Measurements from ENCODE around the gene KCNJ6.

The KCNJ6 gene

GRCh38 chr21:37909936-37910335 lies 6.3 kb downstream of the KCNJ6 start:
- no peak for TF ChIP-seq ZNF70 (CRISPR knock-in tag; IDR thresholded peaks at IDR 0.05)
- TF ChIP-seq TOX (CRISPR knock-in tag; IDR thresholded peaks at IDR 0.05; ENCODE audit: borderline replicate concordance), result no peak
- no peak for TF ChIP-seq CSDC2 (CRISPR knock-in tag; IDR thresholded peaks at IDR 0.05)
- no peak for TF ChIP-seq CREB5 (CRISPR knock-in tag; IDR thresholded peaks at IDR 0.05; ENCODE audit: low read depth)
- TF ChIP-seq ZNF565 (CRISPR knock-in tag; conservative IDR thresholded peaks at IDR 0.05; ENCODE audit: low read depth), result no peak
- no peak for ATAC-seq

GRCh38 chr21:37908691-37909090 lies 7.6 kb downstream of the KCNJ6 start:
- ATAC-seq, result no peak
- TF ChIP-seq ISL1 (CRISPR knock-in tag; IDR thresholded peaks at IDR 0.05) (no peak), CSRNP3 (CRISPR knock-in tag; IDR thresholded peaks at IDR 0.05) (no peak), OSR1 (CRISPR knock-in tag; IDR thresholded peaks at IDR 0.05) (no peak)

GRCh38 chr21:37907076-37907475 lies 9.2 kb downstream of the KCNJ6 start:
- no peak for TF ChIP-seq BACH2 (CRISPR knock-in tag; IDR thresholded peaks at IDR 0.05; ENCODE audit: borderline replicate concordance)
- TF ChIP-seq TOX (CRISPR knock-in tag; IDR thresholded peaks at IDR 0.05; ENCODE audit: borderline replicate concordance), result no peak
- TF ChIP-seq ZC3H10 (CRISPR knock-in tag; IDR thresholded peaks at IDR 0.05), result no peak
- no peak for TF ChIP-seq POU6F1 (CRISPR knock-in tag; IDR thresholded peaks at IDR 0.05; ENCODE audit: borderline replicate concordance, low read depth)
- no peak for ATAC-seq

- no peak for ATAC-seq
Observed at GRCh38 chr21:37905291-37905690, 11.0 kb downstream of the KCNJ6 start.

GRCh38 chr21:37904856-37905255 lies 11.4 kb downstream of the KCNJ6 start:
- ATAC-seq, result no peak
- no peak for TF ChIP-seq ZFP30 (CRISPR knock-in tag; IDR thresholded peaks at IDR 0.05)
- no peak for TF ChIP-seq GLIS3 (CRISPR knock-in tag; IDR thresholded peaks at IDR 0.05)
- no peak for TF ChIP-seq TOX (CRISPR knock-in tag; IDR thresholded peaks at IDR 0.05; ENCODE audit: borderline replicate concordance)
- no peak for TF ChIP-seq ZNF565 (CRISPR knock-in tag; conservative IDR thresholded peaks at IDR 0.05; ENCODE audit: low read depth)
- TF ChIP-seq TCF4 (CRISPR knock-in tag; IDR thresholded peaks at IDR 0.05; ENCODE audit: borderline replicate concordance), result no peak
- TF ChIP-seq CREB5 (CRISPR knock-in tag; IDR thresholded peaks at IDR 0.05; ENCODE audit: low read depth), result no peak
- no peak for TF ChIP-seq BACH2 (CRISPR knock-in tag; IDR thresholded peaks at IDR 0.05; ENCODE audit: borderline replicate concordance)
- TF ChIP-seq OSR1 (CRISPR knock-in tag; IDR thresholded peaks at IDR 0.05), result no peak
- no peak for TF ChIP-seq RARB (CRISPR knock-in tag; IDR thresholded peaks at IDR 0.05)
- no peak for TF ChIP-seq CSRNP3 (CRISPR knock-in tag; IDR thresholded peaks at IDR 0.05)
- TF ChIP-seq ARNTL (CRISPR knock-in tag; IDR thresholded peaks at IDR 0.05; ENCODE audit: borderline replicate concordance, low read depth), result no peak
- no peak for TF ChIP-seq ZNF8 (CRISPR knock-in tag; IDR thresholded peaks at IDR 0.05)
- TF ChIP-seq ISL1 (CRISPR knock-in tag; IDR thresholded peaks at IDR 0.05), result no peak
- TF ChIP-seq TSHZ2 (CRISPR knock-in tag; IDR thresholded peaks at IDR 0.05), result no peak
- TF ChIP-seq ZC3H10 (CRISPR knock-in tag; IDR thresholded peaks at IDR 0.05), result no peak
- no peak for TF ChIP-seq PATZ1 (CRISPR knock-in tag; IDR thresholded peaks at IDR 0.05; ENCODE audit: borderline replicate concordance)
- TF ChIP-seq CSDC2 (CRISPR knock-in tag; IDR thresholded peaks at IDR 0.05), result no peak
- no peak for TF ChIP-seq POU6F1 (CRISPR knock-in tag; IDR thresholded peaks at IDR 0.05; ENCODE audit: borderline replicate concordance, low read depth)

More at GRCh38 chr21:37905291-37905690, 11.0 kb downstream of the KCNJ6 start:
- TF ChIP-seq ZNF70 (CRISPR knock-in tag; IDR thresholded peaks at IDR 0.05), result no peak
- no peak for TF ChIP-seq ESRRG (CRISPR knock-in tag; IDR thresholded peaks at IDR 0.05)

Data from SK-N-SH treated with all-trans-retinoic acid at 6 μM for 48 hours (cell line).